Mesothelial cell of epicardium (in vitro differentiated cells): ENCODE data around the gene HELB. TPM values are rescaled to one million over a fixed set of nuclear protein-coding genes. Genes with fewer than 3 reads are reported as not detected.

Source experiments
- DNase-seq, 2 experiments: peaks; one replicate each; pipeline ENCODE4 v3.0.0; 2021; ENCODE audit warnings: low spot score in 2 of 2; ENCODE audit not compliant: unreplicated experiment in 2 of 2
- H3K27ac Mint-ChIP-seq: 2 replicates; pipeline ENCODE4 v1.8.0; 2021; ENCODE audit warnings: mixed read lengths
- H3K27me3 Mint-ChIP-seq: 2 replicates; pipeline ENCODE4 v1.8.0; 2021; ENCODE audit warnings: low read depth, mixed read lengths
- H3K36me3 Mint-ChIP-seq: 2 replicates; pipeline ENCODE4 v1.8.0; 2021; ENCODE audit warnings: mixed read lengths
- H3K4me1 Mint-ChIP-seq: 2 replicates; pipeline ENCODE4 v1.8.0; 2021; ENCODE audit warnings: mixed read lengths
- H3K4me3 Mint-ChIP-seq: 2 replicates; pipeline ENCODE4 v1.8.0; 2021; ENCODE audit warnings: mild to moderate bottlenecking, moderate library complexity, mixed read lengths
- H3K9me3 Mint-ChIP-seq: 2 replicates; pipeline ENCODE4 v1.8.0; 2021; ENCODE audit warnings: mixed read lengths
- total RNA-seq: library from RNA; stranded (reverse); gene quantifications from 3 replicates; pipeline ENCODE4 v1.2.1, GENCODE V29; 2021
- TF ChIP-seq, protein P1 (sequence below): fragments of 200-600 bp; sonication (generic); IDR thresholded peaks from one replicate; pipeline ENCODE4 v1.5.0; 2021; ENCODE audit warnings: antibody characterized with exemption; ENCODE audit not compliant: unreplicated experiment

Gene HELB
- total RNA-seq, 1 donor from 2014 or later, result 12.3 TPM

DNA sequence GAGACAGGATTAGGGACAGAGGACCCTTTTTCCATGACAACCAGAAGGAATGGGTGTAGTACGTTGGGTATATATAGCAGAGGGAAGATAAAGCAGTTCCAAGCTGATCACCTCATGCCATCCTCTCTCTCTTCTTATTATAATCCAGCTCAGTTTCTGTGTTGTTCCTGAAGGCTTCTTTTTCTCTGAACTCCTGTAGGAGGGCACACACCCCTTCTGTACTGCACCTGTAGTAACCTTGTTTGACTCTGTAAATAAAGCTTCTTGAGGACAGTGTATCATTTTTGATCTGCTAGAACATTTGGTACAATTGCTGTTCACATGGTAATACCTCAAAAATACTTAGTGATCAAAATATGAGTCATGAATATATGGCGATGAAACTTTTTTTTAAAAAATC is 33.5 kb downstream of the HELB start:
- Mint-ChIP-seq H3K9me3 (peaks cover 10% of the 10 kb centered on the region), H3K4me3 (no peak overlapping the region), H3K27ac (no peak overlapping the region), H3K4me1 (no peaks in the 10 kb centered on the region), H3K27me3 (no peaks in the 10 kb centered on the region), H3K36me3 (peaks cover 46% of the 10 kb centered on the region)
- TF ChIP-seq, protein P1, sequence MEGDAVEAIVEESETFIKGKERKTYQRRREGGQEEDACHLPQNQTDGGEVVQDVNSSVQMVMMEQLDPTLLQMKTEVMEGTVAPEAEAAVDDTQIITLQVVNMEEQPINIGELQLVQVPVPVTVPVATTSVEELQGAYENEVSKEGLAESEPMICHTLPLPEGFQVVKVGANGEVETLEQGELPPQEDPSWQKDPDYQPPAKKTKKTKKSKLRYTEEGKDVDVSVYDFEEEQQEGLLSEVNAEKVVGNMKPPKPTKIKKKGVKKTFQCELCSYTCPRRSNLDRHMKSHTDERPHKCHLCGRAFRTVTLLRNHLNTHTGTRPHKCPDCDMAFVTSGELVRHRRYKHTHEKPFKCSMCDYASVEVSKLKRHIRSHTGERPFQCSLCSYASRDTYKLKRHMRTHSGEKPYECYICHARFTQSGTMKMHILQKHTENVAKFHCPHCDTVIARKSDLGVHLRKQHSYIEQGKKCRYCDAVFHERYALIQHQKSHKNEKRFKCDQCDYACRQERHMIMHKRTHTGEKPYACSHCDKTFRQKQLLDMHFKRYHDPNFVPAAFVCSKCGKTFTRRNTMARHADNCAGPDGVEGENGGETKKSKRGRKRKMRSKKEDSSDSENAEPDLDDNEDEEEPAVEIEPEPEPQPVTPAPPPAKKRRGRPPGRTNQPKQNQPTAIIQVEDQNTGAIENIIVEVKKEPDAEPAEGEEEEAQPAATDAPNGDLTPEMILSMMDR, result no peak
- DNase-seq, result no peak

DNA sequence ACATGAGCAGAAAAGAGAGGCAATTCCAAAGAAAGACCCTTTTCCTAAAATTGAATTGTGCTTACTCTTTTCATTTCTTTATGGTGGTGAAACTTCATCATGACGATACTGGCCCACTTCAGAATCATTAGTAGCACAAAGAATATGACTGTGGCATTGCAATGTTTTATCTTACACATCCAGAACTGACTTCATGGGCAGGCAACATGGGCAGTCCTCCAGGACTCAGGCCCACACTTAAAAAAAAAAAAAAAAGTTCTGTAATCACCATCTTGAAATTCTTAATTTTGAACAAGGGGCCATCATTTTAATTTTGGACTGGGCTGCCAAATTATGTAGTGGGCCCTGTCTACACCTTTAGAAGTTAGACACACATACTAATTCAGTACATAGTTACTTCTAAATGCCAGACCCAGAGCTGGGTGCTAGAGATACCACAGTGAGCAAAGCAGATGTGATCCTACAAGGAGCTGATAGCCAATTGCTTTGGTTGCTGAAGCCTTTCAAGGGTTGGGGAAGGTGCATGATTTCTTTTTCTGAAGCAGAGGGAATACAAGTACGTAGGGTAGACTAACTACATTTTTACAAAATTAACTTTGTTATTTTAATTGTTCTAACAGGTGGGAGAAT is 35.2 kb downstream of the HELB start:
- no peaks in the 10 kb centered on the region for H3K27me3 Mint-ChIP-seq
- H3K9me3 Mint-ChIP-seq, result peaks cover 24% of the 10 kb centered on the region
- H3K36me3 Mint-ChIP-seq, result peaks cover 47% of the 10 kb centered on the region
- no peaks in the 10 kb centered on the region for H3K4me1 Mint-ChIP-seq
- H3K27ac Mint-ChIP-seq, result no peak overlapping the region
- H3K4me3 Mint-ChIP-seq, result no peak overlapping the region
- no peak for DNase-seq
- TF ChIP-seq, protein P1, result no peak

GRCh38 chr12:66340131-66340530 is 37.8 kb downstream of the HELB start:
- Mint-ChIP-seq H3K4me3 (no peak overlapping the region), H3K9me3 (peaks cover 40% of the 10 kb centered on the region), H3K36me3 (peaks cover 58% of the 10 kb centered on the region), H3K27me3 (no peaks in the 10 kb centered on the region), H3K27ac (no peak overlapping the region), H3K4me1 (no peaks in the 10 kb centered on the region)
- TF ChIP-seq, protein P1, result no peak
- no peak for DNase-seq

DNA sequence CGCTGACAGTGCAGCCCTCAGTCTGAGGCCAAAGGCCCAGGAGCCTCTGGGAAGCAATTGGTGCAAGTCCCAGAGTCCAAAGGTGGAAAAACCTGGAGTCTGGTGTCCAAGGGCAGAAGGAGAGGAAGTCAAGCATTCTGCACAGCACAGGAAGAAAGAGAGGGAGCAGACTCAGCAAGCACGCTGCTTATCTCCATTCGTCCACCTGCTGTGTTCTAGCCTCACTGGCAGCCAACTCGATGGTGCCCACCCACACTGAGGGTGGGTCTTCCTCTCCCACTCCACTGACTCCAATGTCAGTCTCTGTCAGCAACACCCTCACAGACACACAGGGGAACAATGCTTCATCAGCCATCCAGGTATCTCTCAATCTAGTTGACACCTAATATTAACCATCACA is 38.8 kb downstream of the HELB start:
- TF ChIP-seq, protein P1, result no peak
- peaks cover 67% of the 10 kb centered on the region for H3K36me3 Mint-ChIP-seq
- peaks cover 42% of the 10 kb centered on the region for H3K9me3 Mint-ChIP-seq
- no peaks in the 10 kb centered on the region for H3K4me1 Mint-ChIP-seq
- H3K27ac Mint-ChIP-seq, result no peak overlapping the region
- H3K27me3 Mint-ChIP-seq, result no peaks in the 10 kb centered on the region
- no peak for DNase-seq
- no peak overlapping the region for H3K4me3 Mint-ChIP-seq

GRCh38 chr12:66345212-66345611 is 42.9 kb downstream of the HELB start:
- TF ChIP-seq, protein P1, result no peak
- DNase-seq, result no peak
- peaks cover 35% of the 10 kb centered on the region for H3K9me3 Mint-ChIP-seq
- peak overlapping the region; percentile 18 for H3K27ac Mint-ChIP-seq
- H3K4me1 Mint-ChIP-seq, result no peaks in the 10 kb centered on the region
- H3K36me3 Mint-ChIP-seq, result peaks cover 76% of the 10 kb centered on the region
- H3K27me3 Mint-ChIP-seq, result no peaks in the 10 kb centered on the region
- H3K4me3 Mint-ChIP-seq, result no peak overlapping the region

DNA sequence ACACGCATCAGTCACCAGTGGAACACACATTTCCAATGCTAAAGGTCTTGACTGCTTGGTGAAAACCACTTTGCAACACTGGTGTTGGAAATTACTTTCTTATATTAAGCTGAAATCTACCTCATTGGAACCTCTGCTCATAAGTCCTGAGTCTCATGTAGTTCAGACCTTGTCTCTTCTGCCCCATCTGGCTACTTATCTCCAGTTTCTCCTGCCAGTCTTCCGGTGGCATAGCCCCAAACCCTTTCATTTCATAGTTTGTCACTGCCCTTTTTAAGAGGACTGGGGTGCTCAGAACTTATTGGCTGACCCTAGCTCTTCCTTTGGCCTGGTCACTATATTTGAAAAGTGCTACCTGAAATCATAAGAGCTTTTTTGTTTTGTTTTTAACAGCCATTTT is 43.7 kb downstream of the HELB start:
- H3K4me1 Mint-ChIP-seq, result no peaks in the 10 kb centered on the region
- H3K36me3 Mint-ChIP-seq, result peaks cover 72% of the 10 kb centered on the region
- no peaks in the 10 kb centered on the region for H3K27me3 Mint-ChIP-seq
- no peak overlapping the region for H3K27ac Mint-ChIP-seq
- TF ChIP-seq, protein P1, result no peak
- H3K9me3 Mint-ChIP-seq, result peaks cover 29% of the 10 kb centered on the region
- DNase-seq, result no peak
- no peak overlapping the region for H3K4me3 Mint-ChIP-seq
